ENCODE measurements around the gene KRT81.

Gene KRT81

DNA sequence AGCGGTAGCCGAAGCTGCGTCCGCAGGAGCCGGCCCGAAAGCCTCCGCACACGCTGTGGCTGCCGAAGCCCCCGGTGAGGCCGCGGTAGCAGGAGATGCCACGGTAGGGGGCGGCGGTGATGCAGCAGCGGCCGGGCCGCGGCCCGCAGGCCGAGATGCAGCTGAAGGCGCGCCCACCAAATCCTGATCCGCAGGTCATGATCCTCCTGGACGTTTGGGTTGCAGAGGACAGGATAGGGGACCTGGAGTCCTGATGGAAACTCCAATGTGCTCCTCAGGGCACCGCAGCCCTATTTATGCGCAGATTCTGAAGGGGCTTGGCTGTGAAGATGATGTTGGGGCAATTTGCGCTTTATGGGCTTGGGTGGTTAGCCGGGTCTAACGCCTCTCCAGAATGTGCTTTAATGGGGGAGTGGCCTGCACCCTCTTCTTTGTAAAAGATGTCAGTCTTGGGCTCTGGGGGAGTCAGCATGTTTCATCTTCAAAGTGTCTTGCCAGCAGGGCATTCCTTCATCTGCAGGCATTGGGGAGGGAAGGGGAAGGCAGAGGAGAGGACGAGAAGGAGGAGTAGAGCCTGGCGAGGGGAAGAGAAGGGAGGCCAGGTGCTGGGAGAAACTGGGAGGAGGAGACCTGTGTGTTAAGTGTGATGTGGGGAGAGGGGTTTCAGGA lies at the start of gene KRT81:
Gene KRT81 (minus strand): TSS at position 268 of the 669 bp plus-strand sequence. CDS start 69 bp downstream, at position 199.
- DNase-seq, result no peak

DNA sequence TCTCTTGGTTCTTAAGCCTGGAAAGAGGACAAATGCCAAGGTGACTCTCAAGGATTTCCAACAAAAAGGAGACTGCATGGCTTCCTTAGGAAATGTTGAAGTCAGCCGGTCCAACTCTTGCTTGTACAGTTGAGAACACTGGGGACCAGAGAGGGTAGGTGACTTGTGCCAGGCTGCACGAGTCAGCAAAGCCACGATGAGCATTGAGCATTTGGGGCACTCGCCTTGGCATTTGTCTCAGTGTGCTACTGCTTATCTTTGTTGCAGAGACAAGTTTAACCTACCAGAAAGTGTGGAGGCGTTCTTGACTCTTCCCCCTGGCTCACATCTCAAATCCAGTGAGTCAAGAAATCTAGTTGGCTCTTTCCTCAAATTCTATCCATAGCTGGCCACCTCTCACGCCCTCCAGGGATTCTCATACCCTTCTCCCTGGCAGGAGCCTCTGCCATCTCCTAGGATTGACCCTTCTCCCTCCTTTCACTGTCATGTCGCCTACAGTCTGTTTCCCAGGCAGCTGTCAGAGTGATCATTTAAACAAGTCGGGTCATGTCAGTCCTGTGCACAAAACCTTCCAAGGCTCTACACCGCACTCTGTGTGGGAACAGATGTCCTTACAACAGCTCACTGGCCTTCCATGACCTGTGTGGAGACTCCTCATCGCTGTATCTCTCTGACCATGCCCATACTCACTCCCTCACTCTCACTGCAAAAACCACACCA lies 47.1 kb upstream of the KRT81 start:
- DNase-seq, result no peak

DNA sequence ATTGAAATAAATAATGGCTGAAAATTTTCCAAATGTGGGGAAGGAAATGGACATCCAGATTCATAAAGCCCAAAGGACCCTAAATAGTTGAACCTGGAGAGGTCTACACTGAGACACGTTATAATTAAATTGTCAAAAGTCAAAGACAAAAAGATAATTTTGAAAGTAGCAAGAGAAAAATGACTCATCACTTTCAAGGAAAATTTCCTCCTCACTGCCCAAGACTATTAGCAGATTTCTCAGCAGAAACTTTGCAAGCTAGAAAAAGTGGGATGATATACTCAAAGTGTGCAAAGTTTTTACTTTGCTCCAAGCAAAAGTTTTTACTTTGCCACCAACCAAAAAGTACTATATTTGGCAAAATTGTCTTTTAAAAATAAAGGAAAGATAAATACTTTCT lies 45.7 kb upstream of the KRT81 start:
- no peak for DNase-seq

DNA sequence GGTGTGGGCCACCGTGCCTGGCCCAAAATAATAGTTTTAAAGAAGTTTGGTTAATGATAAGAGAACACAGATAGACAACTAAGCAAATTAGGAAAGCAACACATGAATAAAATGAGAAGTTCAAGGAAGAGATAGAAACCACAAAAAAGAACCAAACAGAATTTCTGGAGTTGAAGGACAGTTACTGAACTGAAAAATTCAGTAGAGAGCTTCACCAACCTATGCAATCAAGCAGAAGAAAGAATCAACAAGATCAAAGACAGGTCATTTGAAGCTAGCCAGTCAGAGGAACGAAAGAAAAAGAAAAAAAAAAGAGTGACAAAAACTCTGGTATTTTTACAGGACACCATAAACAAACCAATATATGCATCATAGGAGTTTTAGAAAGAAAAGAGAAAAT lies 45.3 kb upstream of the KRT81 start:
- DNase-seq, result no peak

DNA sequence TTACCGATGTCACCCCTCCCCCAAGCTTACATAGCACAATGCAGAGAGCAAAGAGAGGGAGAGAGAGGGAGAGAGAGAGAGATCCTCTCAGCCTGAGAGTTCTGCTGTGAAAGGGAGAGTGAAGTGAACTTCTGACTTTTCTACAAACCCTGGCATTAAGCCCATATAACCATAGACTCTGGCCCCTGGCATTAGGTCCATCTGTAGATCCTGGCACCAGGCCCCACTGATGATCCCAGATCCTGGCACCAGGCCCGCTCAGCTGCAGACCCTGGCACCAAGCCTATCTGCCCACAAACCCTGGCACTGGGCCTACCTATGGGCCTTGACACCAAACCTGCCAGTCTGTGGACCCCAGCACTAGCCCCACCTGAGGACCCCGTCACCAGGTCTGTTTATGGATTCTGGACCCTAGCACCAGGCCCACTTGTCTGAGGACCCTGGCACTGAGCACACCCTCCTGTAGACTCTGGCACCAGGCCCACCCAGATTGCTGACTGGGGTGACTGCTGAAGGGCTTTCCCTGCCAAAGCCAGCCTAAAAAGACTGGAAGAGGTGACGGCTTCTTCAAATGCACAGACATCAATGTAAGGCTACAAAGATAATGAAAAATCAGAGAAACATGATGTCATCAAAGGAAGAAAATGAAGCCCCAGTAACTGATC lies 44.4 kb upstream of the KRT81 start:
- no peak for DNase-seq

- DNase-seq, result no peak
Measured at GRCh38 chr12:52334185-52334584, 42.9 kb upstream of the KRT81 start.

- no peak for DNase-seq
Measured at GRCh38 chr12:52333321-52333720, 42.0 kb upstream of the KRT81 start.

DNA sequence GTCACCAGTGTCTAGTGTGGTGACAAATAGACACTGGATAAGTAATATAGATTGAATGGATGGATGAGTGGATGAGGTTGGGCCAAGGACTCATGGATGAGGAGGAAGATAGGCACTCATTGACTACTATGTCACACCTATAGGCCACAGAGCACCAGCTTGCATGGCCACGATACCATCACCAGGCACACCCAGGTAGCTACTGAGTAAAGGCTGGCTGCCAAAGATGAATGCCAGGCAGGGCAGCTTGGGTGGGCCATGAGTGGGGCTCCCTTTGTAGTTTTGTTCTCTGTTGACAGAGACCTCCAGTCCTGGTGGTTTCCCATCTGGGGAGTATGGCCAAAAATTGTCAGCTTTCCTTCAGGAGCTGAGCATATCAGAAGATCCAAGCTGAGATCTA lies 41.0 kb upstream of the KRT81 start:
- no peak for DNase-seq

DNA sequence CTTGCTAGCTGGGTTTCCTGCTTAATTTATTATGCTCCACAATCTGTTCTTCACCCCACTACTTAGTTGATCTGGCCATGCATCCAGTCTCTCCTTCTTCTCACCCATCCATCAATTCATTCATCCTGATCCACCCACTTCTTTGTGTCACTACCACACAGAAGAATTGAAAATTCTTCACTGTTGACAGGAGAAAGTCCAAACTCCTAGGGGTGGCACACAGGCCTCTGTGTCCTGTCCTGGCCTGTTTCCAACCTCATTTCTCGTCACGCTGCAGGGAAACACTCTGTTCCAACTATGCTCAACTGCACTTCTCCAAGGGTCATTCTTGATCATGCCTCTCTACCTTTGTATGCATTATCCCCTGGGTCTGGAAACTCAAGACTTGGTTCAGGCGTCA lies 40.5 kb upstream of the KRT81 start:
- no peak for DNase-seq

- no peak for DNase-seq
Measured at GRCh38 chr12:52331039-52331438, 39.7 kb upstream of the KRT81 start.

- DNase-seq, result no peak
Measured at GRCh38 chr12:52327830-52328500, 36.6 kb upstream of the KRT81 start.

- DNase-seq, result peak; percentile 89
Measured at GRCh38 chr12:52327052-52327829, 35.9 kb upstream of the KRT81 start.

DNA sequence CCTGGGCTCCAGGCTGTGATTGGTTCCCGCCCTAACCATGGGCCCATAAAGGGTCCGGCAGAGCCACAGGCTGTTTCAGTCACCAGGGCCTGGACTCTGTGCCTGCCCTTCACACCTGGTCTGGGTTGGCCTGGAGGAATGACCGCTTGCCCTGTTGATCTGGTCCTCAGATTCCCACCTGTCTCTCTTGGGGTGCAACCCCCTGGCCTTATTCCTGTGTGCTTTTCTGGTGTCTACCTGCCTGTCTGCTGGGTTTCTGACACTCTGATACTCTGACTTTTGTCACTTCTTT lies 32.8 kb upstream of the KRT81 start:
- DNase-seq, result no peak

- DNase-seq, result no peak
Measured at GRCh38 chr12:52323416-52324152, 32.2 kb upstream of the KRT81 start.

DNA sequence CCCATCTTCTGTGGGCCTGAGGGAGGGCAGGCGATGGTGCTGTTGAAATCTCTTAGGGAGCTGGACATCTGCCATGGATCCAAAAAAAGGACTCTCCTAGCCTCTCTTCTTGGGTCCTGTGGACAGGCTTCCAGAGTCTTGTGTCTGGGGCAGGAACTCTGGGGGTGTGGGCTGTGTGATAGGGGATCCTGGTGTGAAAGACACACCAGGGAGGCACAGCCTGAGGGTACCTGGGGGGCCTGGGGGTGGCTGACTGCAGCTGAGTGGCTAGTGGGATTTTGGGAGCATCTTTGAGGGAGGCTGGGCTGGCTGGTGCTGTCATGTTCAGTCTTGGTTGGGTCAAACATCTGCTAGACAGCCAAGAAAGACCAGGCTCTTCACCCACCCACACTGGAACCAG lies 31.7 kb upstream of the KRT81 start:
- DNase-seq, result no peak

DNA sequence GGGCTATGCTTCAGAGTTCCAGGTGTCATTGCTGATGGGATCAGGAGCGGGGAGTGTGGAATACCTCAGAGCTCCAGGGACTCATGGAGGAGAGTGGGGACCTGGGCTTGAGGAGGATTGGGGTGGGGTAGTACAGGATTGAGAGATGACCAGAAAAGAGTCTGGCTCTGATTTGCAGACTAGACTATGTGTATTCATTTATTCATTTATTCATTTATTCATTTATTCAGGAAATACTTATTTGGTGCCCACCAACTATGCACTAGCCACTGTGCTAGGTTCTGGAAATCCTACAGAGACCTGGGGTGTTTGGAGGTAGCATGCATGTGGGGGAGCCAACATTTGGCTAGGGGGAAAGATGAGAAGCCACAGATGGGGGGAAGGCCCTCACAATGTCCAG lies 30.7 kb upstream of the KRT81 start:
- no peak for DNase-seq

DNA sequence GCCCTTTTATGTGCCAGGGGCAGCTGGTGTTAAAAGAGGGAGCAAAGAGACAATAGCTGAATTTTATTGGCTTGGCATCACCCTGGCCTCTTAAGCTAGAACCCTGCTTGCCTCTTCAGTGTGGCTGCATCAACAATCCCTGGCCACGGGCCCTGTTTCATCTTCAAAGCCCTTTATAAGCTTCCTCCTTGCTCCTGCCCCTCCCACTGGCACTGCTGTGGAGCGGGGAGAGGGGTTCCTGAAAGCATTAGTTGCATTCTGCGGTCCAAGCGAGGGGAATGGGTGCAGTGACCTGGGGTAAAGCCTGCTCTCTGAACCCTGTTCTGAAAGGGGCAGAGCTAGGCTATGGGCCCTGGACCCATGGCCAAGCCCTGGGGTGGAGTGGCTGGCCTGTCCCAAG lies 30.1 kb upstream of the KRT81 start:
- DNase-seq, result no peak

GRCh38 chr12:52320784-52321400 lies 29.6 kb upstream of the KRT81 start, which contains the start of gene KRT83:
KRT83 (minus strand) TSS chr12:52321398; CDS start chr12:52321335, 63 bp downstream.
- DNase-seq, result no peak

DNA sequence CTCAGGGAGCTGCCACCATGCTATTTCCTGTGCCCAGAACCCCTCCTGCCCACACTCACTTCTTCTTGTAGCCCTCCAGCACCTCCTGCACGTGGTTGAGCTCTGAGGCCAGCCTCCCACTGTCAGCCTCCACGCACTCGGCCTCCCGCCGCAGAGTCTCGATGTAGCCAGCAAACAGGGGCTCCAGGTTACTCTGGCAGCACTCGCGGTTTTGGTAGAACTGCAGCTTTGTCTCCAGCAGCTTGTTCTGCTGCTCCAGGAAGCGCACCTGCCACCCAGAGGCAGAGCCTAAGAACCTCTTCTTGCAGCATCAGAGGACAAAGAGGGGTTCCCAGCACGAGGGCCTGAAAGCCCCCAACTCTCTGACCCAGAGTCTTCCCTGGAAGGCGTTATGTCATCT lies 27.8 kb upstream of the KRT81 start:
- DNase-seq, result no peak

DNA sequence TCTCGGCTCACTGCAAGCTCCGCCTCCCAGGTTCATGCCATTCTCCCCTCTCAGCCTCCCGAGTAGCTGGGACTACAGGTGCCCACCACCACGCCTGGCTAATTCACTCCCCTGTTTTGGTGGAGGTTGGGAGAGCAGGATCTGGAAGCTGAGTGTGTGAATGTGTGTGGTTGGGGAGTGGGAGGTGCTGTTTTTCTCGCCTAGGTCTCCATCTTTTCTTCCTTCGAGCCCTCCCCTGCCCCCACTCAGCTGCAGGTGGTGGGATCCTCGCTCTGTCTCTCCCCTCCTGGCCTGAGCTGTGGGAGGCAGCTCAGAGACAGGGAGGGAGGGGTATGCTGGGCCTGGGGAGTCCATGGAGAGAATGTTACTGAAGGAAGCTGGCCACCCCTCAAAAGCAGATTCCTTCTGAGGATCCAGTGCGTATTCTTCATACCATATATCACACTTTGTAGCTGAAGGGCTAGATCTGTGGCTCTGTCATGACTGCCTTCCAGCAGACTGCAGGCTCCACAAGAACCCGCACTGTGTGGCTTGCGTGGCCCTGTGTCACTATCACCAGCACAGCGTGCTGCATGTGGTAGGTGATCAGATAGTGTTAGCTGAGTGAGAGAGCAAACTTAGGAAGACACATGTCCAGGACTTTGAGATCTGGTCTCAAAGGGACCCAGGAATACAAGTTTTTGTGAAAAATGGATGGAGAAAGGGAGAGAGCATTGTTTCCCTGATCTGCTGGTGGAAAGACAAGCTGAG lies 27.1 kb upstream of the KRT81 start:
- no peak for DNase-seq

GRCh38 chr12:52317468-52318052 lies 26.2 kb upstream of the KRT81 start:
- DNase-seq, result no peak
